GM12878 (cell line): ENCODE data around the gene SESN1. TPM values are rescaled to one million over a fixed set of nuclear protein-coding genes. Genes with fewer than 3 reads are reported as not detected.

Source experiments
- ATAC-seq: fragments of 200-7000 bp; cut with Tn5 transposase; 3 replicates; pipeline ENCODE4 v1.9.1; 2020; ENCODE audit warnings: mild to moderate bottlenecking, moderate library complexity
- BruUV-seq: library from RNA; stranded (reverse); fragments of 400-500 nt; replicated peaks from 2 replicates; lab custom pipeline; 2021; lab: Mats Ljungman, UMichigan
- CTCF ChIA-PET: fragments of 300-600 bp; sonication (Branson Sonifier 250); formaldehyde crosslinking; extraction: SDS; loops from one replicate; lab custom pipeline; 2021; ENCODE audit warnings: inconsistent platforms; lab: Yijun Ruan, JAX
- POLR2A ChIA-PET: fragments of 350-600 bp; formaldehyde crosslinking; extraction: SDS; loops from one replicate; lab custom pipeline; 2021; ENCODE audit warnings: inconsistent platforms; lab: Charles Lee
- RAD21 ChIA-PET: fragments of 300-600 bp; sonication (Branson Sonifier 250); formaldehyde crosslinking; loops from one replicate; lab custom pipeline; 2023; ENCODE audit warnings: antibody characterized with exemption; ENCODE audit not compliant: unreplicated experiment; lab: Charles Lee
- SMC1A ChIA-PET: fragments of 300-600 bp; sonication (Branson Sonifier 250); formaldehyde crosslinking; loops from one replicate; lab custom pipeline; 2023; ENCODE audit not compliant: unreplicated experiment, uncharacterized antibody; lab: Charles Lee
- DNase-seq: peaks from one replicate; pipeline ENCODE4 v3.0.0-alpha.2; 2011; ENCODE audit warnings: low read depth, low spot score
- FAIRE-seq: peaks from 3 replicates; lab custom pipeline; 2011; peaks lifted over from hg19 to GRCh38; lab: Jason Lieb, UNC
- H2AFZ ChIP-seq: 2 replicates; pipeline ENCODE4 v1.6.0; 2011; ENCODE audit warnings: low read depth, low read length, control low read depth; ENCODE audit not compliant: control insufficient read depth
- H3K27ac ChIP-seq: 2 replicates; pipeline ENCODE4 v1.5.1; 2011; ENCODE audit warnings: control low read depth; ENCODE audit not compliant: control insufficient read depth, insufficient read depth
- H3K27me3 ChIP-seq, 2 experiments: replicated peaks in 1 of 2; 2 replicates each; pipeline versions ENCODE4 v1.6.0 to v1.6.1; 2011; ENCODE audit warnings: low read length in 1 of 2; ENCODE audit not compliant: control insufficient read depth in 2 of 2, insufficient read depth in 2 of 2
- H3K36me3 ChIP-seq, 2 experiments: 2 replicates each; pipeline ENCODE4 v1.5.1; 2011; ENCODE audit warnings: low read length in 1 of 2; ENCODE audit not compliant: control insufficient read depth in 2 of 2, insufficient read depth in 2 of 2
- H3K4me1 ChIP-seq: 2 replicates; pipeline ENCODE4 v1.6.1; 2011; ENCODE audit warnings: mild to moderate bottlenecking, low read length, moderate library complexity, mixed read lengths; ENCODE audit not compliant: control insufficient read depth, insufficient read depth
- H3K4me2 ChIP-seq: 2 replicates; pipeline ENCODE4 v1.6.0; 2011; ENCODE audit warnings: control low read depth; ENCODE audit not compliant: control insufficient read depth, insufficient read depth
- H3K4me3 ChIP-seq: fragments of 200-600 bp; sonication (generic); 2 replicates; pipeline ENCODE4 v1.5.1; 2016
- H3K79me2 ChIP-seq: 2 replicates; pipeline ENCODE4 v1.6.0; 2011; ENCODE audit warnings: low read length; ENCODE audit not compliant: control insufficient read depth, insufficient read depth
- H3K9ac ChIP-seq: 2 replicates; pipeline ENCODE4 v1.8.0; 2011; ENCODE audit warnings: low read length, control low read depth, mixed read lengths; ENCODE audit not compliant: control insufficient read depth, insufficient read depth
- H3K9me3 ChIP-seq: replicated peaks from 3 replicates; pipeline ENCODE4 v1.5.1; 2011; ENCODE audit warnings: mild to moderate bottlenecking, low read length; ENCODE audit not compliant: control insufficient read depth, insufficient read depth
- H4K20me1 ChIP-seq: 2 replicates; pipeline ENCODE4 v1.6.0; 2011; ENCODE audit not compliant: control insufficient read depth, insufficient read depth
- ASH2L ChIP-seq: fragments of 300-600, 200-600 bp; sonication (generic); IDR thresholded peaks from 2 replicates; pipeline ENCODE4 v1.6.1; 2017; ENCODE audit warnings: low read depth, mild to moderate bottlenecking, borderline replicate concordance
- EGR1 ChIP-seq, 2 experiments: IDR thresholded peaks; 1 replicate in 1 of 2; 2 replicates in 1 of 2; pipeline ENCODE4 v1.6.1; 2011 to 2012; ENCODE audit warnings: low read depth in 2 of 2, low read length in 2 of 2, borderline replicate concordance in 1 of 2, mild to moderate bottlenecking in 1 of 2, moderate library complexity in 1 of 2
- NFXL1 ChIP-seq: fragments of 450-650 bp; IDR thresholded peaks from 2 replicates; pipeline ENCODE4 v1.6.1; 2017; ENCODE audit warnings: antibody characterized with exemption, mild to moderate bottlenecking, borderline replicate concordance
- NR2C1 ChIP-seq: fragments of 450-650 bp; IDR thresholded peaks from 2 replicates; pipeline ENCODE4 v1.6.1; 2017; ENCODE audit warnings: antibody characterized with exemption, mild to moderate bottlenecking, moderate library complexity
- RBBP5 ChIP-seq: fragments of 200-600 bp; sonication (generic); conservative IDR thresholded peaks from 2 replicates; pipeline ENCODE4 v1.6.1; 2016
- TCF7 ChIP-seq: IDR thresholded peaks from 2 replicates; pipeline ENCODE4 v1.6.1; 2014; ENCODE audit warnings: antibody characterized with exemption, borderline replicate concordance
- WGBS: methylation state at CpG from one replicate; pipeline ENCODE4 v1.1.6; 2016; ENCODE audit warnings: low lambda C conversion rate; ENCODE audit not compliant: insufficient replicate concordance, insufficient coverage; ENCODE audit errors: missing lambda C conversion rate; 5-methylcytosine and 5-hydroxymethylcytosine counted together
- in situ Hi-C: fragments of 300-500 bp; cut with MboI; formaldehyde crosslinking; loops from 9 replicates; pipeline ENCODE4 v1.14.3; 2018; ENCODE audit warnings: mixed read lengths
- intact Hi-C: fragments of 100-400 bp; cut with micrococcal nuclease; formaldehyde crosslinking; loops from one replicate; pipeline ENCODE4 v1.14.2; 2022; ENCODE audit not compliant: unreplicated experiment
- polyA plus RNA-seq, 11 experiments: library from polyadenylated mRNA; depleted of rRNA in 4 of 11; unstranded in 6 of 11; stranded (reverse) in 5 of 11; fragments of >200 nt; fragmentation: Nextera tagmentation in 4 of 11; fragmentation: Illumina TruSeq in 1 of 11; extraction: Ambion mirVana in 4 of 11; extraction: Trizol in 1 of 11; gene quantifications; 1 replicate in 1 of 11; 2 replicates in 10 of 11; pipeline versions ENCODE4 v1.2.1 to v1.2.3, GENCODE V29; 2011 to 2016; ENCODE audit warnings: inconsistent platforms in 2 of 11, missing spikeins in 2 of 11, low read depth in 1 of 11
- total RNA-seq, 4 experiments: library from RNA; depleted of rRNA in 3 of 4; stranded (reverse); fragments of >200 nt in 3 of 4; fragmentation: Illumina TruSeq in 1 of 4; extraction: Trizol in 1 of 4; gene quantifications; 2 replicates each; pipeline versions ENCODE4 v1.2.1 to v1.2.3, GENCODE V29; 2013 to 2021
- TF ChIP-seq, protein P1 (sequence below): fragments of 450-650 bp; IDR thresholded peaks from 2 replicates; pipeline ENCODE4 v1.6.1; 2016; ENCODE audit warnings: mild to moderate bottlenecking
- TF ChIP-seq, protein P2 (sequence below): IDR thresholded peaks from 2 replicates; pipeline ENCODE4 v1.6.1; 2012; ENCODE audit warnings: low read depth, low read length, improper control_type of control experiment
- TF ChIP-seq, protein P3 (sequence below): fragments of 450-650 bp; IDR thresholded peaks from 2 replicates; pipeline ENCODE4 v1.6.1; 2018; ENCODE audit warnings: borderline replicate concordance, mild to moderate bottlenecking; ENCODE audit not compliant: partially characterized antibody
- TF ChIP-seq, protein P4 (sequence below): fragments of 450-650 bp; IDR thresholded peaks from 2 replicates; pipeline ENCODE4 v1.6.1; 2017; ENCODE audit warnings: mild to moderate bottlenecking

Gene SESN1
- total and polyA plus RNA-seq, 10 of the 15 experiments (the other 5 are each of a cell fraction or from before 2014, with no cell fraction given) = 1.3 to 13.0 (median 3.3) TPM

DNA sequence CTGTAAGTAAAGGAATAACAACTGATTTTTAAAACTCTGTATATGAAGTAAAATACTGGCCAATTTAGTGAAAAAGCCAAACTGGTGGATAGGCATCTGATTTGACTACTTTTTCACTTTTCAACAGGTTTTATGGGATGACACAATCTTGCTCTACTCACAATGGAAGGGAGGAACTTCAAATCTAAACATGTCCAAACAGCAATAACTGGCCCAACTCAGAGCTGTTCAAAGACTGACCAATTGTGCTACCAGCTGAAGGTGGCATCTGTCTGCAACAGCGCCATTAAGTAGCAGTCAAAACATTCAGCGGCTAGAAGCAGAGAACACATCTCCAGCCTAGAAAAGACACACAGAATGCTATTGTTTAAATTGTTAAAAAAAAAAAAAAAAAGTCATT lies 44.6 kb downstream of the SESN1 start (continued):
- TF ChIP-seq, protein P1, sequence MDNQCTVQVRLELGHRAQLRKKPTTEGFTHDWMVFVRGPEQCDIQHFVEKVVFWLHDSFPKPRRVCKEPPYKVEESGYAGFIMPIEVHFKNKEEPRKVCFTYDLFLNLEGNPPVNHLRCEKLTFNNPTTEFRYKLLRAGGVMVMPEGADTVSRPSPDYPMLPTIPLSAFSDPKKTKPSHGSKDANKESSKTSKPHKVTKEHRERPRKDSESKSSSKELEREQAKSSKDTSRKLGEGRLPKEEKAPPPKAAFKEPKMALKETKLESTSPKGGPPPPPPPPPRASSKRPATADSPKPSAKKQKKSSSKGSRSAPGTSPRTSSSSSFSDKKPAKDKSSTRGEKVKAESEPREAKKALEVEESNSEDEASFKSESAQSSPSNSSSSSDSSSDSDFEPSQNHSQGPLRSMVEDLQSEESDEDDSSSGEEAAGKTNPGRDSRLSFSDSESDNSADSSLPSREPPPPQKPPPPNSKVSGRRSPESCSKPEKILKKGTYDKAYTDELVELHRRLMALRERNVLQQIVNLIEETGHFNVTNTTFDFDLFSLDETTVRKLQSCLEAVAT = no peak
- TF ChIP-seq TCF7 (no peak), ASH2L (no peak)
- TF ChIP-seq, protein P2, sequence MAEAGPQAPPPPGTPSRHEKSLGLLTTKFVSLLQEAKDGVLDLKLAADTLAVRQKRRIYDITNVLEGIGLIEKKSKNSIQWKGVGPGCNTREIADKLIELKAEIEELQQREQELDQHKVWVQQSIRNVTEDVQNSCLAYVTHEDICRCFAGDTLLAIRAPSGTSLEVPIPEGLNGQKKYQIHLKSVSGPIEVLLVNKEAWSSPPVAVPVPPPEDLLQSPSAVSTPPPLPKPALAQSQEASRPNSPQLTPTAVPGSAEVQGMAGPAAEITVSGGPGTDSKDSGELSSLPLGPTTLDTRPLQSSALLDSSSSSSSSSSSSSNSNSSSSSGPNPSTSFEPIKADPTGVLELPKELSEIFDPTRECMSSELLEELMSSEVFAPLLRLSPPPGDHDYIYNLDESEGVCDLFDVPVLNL = no peak

DNA sequence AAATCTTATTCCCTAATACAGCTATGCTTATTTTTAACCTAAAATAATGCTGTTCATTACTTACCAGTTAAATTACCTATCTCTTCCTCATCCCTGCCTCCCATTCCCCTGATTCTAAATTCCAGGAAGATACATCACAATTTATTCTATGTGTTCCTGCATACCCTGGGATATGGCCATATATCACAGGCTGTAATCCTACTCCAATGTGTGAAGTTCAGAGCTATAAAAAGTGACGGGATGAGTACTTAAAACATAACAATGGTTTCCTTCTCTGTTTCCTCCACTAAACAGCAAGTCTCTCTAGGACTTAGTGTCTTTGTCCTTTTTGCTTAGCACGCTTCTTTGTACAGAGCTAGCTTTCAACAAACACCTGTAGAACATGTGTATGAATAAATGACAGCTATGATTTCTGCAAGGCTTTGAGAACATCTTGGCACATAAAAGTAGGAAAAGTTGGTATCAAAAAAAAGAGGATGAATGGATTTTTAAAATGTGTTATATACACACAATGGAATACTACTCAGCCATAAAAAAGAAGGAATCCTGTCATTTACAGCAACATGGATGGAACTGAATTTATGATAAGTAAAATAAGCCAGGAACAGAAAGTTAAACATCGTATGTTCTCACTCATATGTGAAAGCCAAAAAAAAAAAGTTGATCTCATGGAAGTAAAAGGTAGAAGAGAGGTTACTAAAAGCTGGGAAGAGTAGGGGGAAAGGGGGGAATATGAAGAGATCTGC lies 45.8 kb downstream of the SESN1 start:
- CTCF ChIA-PET = interaction anchor here (0.8 to 2.3 kb wide), 4 partner anchors 12 to 213 kb away, joined by 3 to 9 read pairs (median 4); no protein-coding TSS in a partner anchor
- H3K9me3 ChIP-seq = no peaks in the 10 kb centered on the region
- H4K20me1 ChIP-seq = no peaks in the 10 kb centered on the region
- intact Hi-C loops = no loop called here
- no peak for ATAC-seq
- H3K4me2 ChIP-seq = no peak overlapping the region
- no peak overlapping the region for H3K4me3 ChIP-seq
- no peak for FAIRE-seq
- H3K36me3 ChIP-seq = no peaks in the 10 kb centered on the region
- no peaks in the 10 kb centered on the region for H3K27me3 ChIP-seq
- H3K79me2 ChIP-seq = no peaks in the 10 kb centered on the region
- DNase-seq = no peak
- RAD21 ChIA-PET = no interaction called here
- in situ Hi-C loops = no loop called here
- H3K4me1 ChIP-seq = peaks cover 14% of the 10 kb centered on the region
- no peak overlapping the region for H2AFZ ChIP-seq
- POLR2A ChIA-PET = interaction anchor here (0.6 to 1.0 kb wide), 3 partner anchors 13 to 1867 kb away, joined by 3 to 6 read pairs (median 3); no protein-coding TSS in a partner anchor
- SMC1A ChIA-PET = no interaction called here
- 98% methylated on average over 3 of the region's 3 CpGs for WGBS
- no peak overlapping the region for H3K27ac ChIP-seq
- BruUV-seq = no TSS peak
- H3K9ac ChIP-seq = no peak overlapping the region
- TF ChIP-seq NR2C1 (no peak), RBBP5 (no peak), NFXL1 (no peak), EGR1 (IDR thresholded peaks at IDR 0.05; ENCODE audit: borderline replicate concordance in 1 of 2, low read depth in 2 of 2, low read length in 2 of 2) (no peak)
- TF ChIP-seq, protein P3, sequence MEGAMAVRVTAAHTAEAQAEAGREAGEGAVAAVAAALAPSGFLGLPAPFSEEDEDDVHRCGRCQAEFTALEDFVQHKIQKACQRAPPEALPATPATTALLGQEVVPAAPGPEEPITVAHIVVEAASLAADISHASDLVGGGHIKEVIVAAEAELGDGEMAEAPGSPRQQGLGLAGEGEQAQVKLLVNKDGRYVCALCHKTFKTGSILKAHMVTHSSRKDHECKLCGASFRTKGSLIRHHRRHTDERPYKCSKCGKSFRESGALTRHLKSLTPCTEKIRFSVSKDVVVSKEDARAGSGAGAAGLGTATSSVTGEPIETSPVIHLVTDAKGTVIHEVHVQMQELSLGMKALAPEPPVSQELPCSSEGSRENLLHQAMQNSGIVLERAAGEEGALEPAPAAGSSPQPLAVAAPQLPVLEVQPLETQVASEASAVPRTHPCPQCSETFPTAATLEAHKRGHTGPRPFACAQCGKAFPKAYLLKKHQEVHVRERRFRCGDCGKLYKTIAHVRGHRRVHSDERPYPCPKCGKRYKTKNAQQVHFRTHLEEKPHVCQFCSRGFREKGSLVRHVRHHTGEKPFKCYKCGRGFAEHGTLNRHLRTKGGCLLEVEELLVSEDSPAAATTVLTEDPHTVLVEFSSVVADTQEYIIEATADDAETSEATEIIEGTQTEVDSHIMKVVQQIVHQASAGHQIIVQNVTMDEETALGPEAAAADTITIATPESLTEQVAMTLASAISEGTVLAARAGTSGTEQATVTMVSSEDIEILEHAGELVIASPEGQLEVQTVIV = no peak
- TF ChIP-seq, protein P4, sequence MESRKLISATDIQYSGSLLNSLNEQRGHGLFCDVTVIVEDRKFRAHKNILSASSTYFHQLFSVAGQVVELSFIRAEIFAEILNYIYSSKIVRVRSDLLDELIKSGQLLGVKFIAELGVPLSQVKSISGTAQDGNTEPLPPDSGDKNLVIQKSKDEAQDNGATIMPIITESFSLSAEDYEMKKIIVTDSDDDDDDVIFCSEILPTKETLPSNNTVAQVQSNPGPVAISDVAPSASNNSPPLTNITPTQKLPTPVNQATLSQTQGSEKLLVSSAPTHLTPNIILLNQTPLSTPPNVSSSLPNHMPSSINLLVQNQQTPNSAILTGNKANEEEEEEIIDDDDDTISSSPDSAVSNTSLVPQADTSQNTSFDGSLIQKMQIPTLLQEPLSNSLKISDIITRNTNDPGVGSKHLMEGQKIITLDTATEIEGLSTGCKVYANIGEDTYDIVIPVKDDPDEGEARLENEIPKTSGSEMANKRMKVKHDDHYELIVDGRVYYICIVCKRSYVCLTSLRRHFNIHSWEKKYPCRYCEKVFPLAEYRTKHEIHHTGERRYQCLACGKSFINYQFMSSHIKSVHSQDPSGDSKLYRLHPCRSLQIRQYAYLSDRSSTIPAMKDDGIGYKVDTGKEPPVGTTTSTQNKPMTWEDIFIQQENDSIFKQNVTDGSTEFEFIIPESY = no peak
